ENCODE measurements around the gene EML2. TPM values are rescaled to one million over a fixed set of nuclear protein-coding genes. Genes with fewer than 3 reads are reported as not detected.
"Not testable (repeated sequence)": the region's sequence is repeated elsewhere in the genome, so short reads cannot be mapped to it uniquely, and the experiment has no call there.

EML2 gene
- polyA plus RNA-seq, 4 donors = 16.1 to 24.6 (median 21.6) TPM

DNA sequence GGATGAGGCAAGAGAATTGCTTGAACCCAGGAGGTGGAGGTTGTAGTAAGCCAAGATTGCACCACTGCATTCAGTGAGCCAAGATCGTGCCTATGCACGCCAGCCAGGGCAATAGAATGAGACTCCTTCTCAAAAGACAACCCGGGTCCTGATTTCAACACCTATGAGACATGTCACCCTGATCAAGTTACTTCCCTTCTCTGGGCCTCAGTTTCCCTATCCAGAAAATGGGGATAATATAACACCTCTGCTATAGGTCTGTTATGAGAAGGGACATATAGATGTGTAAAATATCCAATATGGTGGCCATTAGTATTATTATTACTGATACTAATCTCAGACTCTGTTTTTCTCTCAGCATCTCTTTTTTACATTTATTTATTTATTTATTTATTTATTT is 15.9 kb upstream of the EML2 start:
- no peak for DNase-seq (ENCODE audit: low read depth in 4 of 4, low spot score in 3 of 4)

DNA sequence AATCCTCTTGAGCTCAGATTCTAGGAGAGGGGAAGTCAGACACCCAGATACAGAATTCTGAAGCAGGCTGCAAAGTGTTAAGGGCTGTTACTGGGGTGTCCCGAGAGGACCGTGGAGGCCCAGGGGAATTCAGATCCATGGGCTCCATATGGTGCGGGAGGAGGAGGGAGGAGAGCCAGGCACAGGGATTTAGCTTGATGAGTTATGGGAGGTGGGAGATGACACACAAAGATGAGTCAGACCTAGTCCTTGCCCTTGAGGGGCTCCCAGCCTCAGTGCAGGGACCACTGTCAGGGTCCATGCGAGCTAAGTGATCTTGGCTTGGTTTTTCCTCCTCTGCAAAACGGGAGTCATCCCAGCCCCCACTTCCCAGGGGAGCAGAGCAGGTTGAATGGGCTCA is 14.4 kb upstream of the EML2 start:
- DNase-seq (ENCODE audit: low read depth in 4 of 4, low spot score in 3 of 4) = no peak

DNA sequence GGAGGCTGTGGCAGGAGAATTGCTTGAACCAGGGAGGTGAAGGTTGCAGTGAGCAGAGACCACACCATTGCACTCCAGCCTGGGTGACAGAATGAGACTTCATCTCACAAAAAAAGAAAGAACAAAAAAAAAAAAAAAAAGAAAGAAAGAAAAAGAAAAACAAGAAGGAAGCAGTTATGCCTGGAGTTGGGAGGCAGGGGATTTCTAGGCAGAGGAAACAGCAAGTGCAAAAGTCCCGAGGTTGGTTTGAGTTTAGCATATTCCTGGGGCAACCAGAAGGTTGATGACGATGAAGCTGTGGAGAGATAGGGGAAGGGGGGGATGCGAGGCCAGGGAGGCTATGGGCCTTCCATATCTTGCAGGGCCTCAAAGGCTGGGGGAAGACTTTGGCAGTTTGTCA is 11.5 kb upstream of the EML2 start:
- no peak for DNase-seq (ENCODE audit: low read depth in 4 of 4, low spot score in 3 of 4)

DNA sequence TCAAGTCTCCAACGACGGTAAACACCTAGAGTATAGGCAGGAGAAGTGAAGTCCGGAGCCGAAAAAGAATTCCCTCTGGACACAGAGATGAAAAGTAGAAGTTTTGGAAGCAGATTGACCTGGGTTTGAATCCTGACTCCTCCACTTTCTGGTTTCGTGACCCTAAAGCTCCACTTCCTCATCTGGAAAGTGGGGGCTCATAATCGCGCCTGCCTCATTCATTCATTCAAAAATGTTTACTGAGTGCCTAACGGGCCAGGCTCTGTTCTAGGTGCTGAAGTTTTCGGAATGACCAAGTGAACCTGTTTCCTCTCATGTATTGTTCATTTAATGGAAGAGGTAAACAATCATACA is 7.1 kb upstream of the EML2 start:
- DNase-seq (ENCODE audit: low read depth in 4 of 4, low spot score in 3 of 4) = no peak

DNA sequence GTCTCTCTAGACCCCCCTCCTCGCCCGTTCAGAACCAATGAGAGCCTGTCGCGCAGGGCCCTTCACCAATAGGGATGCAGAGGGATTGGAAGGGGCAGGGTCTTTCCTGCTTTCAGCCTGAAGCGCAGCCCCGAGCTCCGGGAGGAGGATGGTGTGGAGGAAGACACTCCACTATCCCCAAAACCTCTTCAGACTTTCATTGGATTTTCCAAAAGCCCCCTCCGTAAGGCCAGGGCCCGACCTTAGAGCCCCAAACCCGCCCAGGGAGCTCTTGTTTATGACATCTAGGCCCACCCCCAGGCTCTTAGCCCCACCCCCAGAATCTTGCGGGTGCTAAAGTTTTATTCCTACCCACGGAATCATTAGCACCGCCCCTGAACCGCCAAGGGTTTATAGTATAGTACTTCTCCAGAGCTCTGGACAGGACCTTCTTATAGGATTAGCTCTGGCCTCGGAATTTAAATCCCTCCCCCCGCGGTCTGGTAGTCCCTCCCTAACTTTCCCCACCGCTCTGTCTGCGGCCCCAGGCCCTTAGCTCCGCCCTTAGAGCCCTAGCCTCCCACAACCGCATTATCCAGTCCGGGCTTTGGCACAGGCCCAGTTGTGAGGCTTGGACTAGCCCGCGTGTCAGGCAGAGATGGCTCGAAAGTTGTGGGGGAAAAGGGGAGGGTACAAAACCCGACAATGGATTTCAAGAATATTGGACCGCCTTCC is 6.6 kb upstream of the EML2 start:
- no peak for DNase-seq (ENCODE audit: low read depth in 4 of 4, low spot score in 3 of 4)

DNA sequence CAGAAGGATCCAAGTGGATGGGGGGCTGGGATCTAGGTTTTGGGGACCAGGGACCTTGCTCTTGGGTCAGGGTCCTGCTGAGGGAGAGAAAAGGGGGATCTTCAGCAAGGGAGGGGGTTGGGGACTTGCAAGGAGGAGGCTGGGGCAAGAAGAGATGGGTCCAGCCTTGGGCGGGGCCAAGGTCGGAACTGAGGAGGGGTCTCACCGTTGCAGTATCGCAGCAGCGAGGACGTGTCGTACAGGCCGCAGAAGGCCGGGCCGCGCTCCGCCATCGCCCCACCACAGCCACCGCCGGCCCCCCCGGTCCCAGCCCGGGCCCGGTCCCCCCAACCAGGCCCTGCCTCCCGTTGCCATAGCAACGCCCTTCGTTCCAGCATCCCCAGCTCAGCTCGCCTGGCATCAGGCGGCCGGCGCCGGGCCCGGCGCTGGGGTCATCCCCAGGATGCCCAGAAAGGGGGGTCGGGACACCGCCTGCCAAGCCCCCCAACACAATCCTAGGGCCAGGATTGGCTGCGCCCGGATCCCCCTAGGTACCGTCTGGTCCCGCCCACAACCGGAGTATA is 6.0 kb upstream of the EML2 start:
- no peak for DNase-seq (ENCODE audit: low read depth in 4 of 4, low spot score in 3 of 4)

DNA sequence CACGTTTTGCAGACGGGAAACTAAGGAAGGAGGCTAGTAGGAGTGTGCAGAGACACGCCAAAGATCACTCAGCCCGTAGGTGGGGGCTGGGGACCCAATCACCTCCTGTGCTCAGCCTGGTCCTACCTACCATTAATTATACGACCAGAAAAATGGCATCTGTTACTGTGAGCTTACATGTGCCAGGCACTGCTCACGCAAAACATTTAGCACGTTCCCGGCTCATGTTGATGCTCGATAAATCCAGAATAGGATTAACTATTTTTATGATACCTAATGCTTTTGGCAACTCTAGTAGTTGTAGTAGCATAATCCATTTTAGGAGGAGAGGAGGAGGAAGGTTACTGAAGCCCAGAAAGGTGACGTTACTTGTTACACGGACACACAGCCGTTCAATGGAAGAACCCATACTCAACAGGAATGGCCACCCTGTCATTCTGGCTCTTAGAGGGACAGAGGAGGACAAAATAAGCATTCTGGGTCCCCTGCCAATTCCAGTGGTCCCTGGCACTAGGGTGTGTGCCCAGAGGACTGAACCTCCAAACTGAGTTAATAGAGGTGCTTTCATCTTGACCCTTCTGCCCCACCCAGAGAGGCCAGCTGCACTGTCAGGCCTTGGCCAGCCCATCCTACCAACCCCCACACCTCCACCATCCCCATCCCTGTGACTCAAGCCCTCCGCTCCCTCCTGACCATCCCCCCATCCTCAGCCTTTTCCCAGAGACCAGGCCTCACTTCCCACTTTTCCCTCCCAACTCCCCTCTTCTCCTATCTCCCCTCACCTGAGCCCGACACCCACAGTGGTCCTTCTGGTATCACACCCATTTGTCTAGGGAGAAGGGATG is 5.0 kb upstream of the EML2 start:
- DNase-seq (ENCODE audit: low read depth in 4 of 4, low spot score in 3 of 4) = no peak

DNA sequence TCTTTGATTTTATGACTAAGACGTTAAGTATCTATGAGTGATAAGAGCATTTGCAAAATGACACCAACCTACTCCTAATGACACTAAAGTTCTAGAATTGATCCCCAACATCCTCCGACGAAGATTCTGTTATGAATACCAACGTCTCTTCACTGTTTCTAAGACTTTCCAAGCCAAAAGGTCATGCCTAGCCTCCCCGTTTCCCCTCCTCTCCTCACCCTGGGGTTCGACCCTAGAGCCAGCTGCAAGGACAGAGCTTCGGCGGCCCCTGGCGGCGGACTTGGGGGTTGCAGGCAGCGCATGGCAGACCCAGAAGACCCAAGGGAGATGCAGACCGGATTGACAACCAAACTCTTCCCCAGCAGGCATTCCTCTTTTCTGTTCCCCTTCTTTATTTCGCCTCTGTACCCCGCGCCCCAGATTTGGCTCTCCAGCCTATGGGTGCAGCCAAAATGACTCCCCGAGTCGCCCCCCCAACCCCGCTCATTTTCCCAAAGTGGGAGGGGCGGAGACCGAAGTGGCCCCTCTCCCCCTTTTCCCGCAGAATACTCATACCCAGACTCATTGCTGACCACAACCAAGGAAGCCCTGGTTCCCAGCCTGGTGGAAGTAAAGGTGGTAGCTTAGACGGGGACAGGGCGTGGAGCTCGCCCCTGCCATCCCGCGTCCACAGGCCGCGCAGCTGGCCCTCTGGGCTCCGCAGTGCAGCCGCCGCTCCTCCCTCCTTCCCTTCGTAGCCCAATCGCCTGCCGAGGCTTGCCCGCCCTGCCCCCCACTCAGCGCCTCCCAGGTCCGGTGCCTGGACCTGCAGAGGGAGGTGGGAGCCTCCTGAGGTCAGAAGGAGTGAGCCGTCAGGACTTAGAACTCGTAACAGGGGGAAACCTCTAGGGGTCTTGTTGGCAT is 4.1 kb upstream of the EML2 start:
- peak in 1 of 4 donors; percentile 74 for DNase-seq (ENCODE audit: low read depth in 4 of 4, low spot score in 3 of 4)

DNA sequence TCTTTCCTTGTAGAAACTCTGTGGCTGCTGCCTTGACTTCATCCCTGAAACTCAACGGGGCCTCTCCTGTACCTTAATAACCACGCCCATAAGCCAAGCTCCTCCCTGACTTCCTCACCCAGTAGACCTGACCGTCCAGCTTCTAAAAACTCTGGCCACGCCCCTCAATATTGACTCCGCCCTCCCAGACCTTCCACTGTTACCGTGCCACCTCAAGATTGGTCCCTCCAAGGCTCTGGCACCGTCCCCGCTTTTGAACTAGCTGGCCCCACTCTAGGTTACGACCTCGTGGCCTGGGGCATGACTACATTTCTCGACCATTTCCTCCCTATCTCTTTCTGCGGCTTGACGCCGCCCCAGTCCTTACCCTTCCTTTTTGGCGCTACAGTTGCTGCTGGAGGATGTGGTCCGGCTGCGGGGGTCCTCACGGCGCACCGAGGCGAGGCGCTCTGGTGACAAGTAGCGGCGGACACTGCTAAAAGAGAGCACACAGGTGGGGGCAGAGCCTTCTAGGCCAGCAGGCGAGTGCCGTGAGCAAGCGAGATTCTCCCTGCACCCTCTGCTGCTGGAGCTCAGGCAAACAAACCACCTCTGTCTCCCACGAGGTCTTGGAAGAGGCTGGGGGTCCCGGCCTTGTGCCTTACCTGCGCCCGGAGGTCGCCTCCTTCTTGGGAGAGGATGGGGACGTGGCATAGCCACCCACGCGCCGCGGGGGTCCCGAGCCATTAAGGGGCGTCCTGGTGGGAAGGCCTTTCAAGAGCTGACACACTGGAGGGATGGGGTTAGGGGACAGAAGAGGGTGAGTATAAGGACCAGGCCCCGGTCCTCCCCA is 2.3 kb upstream of the EML2 start:
- DNase-seq (ENCODE audit: low read depth in 4 of 4, low spot score in 3 of 4) = peak in 1 of 4 donors; percentile 57

DNA sequence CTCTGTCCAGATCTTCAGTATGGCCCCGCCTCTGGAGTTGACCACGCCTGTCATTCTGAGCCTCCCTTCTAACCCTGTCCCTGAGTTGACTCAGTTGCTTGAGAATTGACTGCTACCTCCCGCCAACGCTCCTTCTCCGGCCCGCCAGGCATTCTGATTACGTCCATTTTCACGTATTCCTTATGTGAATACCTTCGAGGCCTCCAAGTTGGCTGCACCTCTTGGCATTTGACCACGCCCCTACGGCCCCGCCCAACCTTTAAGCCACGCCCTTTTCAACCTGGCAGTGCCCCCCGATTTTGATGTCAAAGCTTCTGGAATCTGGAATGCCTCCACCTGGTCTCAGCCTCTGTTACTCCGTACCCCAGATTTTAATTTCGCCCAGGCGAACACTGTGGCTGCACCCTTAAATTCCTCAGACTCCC is 1.7 kb upstream of the EML2 start:
- DNase-seq (ENCODE audit: low read depth in 4 of 4, low spot score in 3 of 4) = no peak

DNA sequence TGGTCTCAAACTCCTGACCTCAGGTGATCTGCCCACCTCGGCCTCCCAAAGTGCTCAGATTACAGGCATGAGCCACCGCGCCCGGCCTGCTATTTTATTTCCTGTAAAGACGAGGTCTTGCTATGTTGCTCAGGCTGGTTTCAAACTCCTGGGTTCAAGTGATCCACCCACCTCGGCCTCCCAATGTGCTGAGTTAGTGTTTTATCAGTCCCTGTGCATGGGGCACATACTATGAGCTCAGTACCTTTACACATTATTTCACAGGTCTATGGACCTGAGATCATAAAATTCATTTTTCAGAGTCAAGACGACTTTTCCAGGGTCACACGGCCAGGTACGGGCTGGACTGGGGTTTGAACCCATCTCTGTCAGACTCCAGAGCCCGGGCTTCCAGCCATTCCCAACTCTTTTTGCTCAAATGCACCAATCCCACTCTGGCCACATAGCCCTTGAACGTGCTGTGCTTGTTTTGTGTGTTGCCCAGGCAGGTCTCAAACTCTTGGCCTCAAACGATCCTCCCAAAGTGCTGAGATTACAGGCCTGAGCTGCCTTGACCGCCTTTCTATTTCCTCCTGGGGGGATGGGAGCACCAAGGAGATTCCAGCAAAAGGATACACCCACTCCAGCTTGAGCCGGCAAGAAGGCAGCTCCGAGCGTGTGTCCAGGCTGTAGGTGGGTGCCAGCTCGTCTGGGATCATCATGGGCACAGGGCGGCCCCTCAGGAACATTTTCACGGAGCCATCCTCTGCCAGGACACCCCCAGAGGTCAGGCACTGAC is 1.1 kb downstream of the EML2 start:
- DNase-seq (ENCODE audit: low read depth in 4 of 4, low spot score in 3 of 4) = no peak

DNA sequence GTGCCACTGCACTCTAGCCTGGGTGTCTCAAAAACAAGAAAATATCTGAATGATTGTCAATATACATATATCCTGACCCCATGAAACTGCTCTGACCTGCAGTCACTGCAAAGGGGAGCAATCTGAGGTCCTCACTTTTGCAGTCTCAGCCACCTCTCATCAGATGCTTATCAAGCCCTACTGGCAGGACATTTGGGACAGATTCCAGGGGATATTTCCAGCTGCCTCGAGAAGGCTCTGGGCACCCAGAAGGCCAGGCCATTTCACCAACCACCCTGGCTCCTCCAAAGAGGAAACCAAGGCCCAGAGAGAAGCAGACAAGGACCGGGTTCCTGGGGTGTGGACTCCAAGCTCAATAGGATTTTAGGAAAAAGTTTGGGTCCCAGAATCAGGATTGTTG is 2.3 kb downstream of the EML2 start:
- DNase-seq (ENCODE audit: low read depth in 4 of 4, low spot score in 3 of 4) = no peak

DNA sequence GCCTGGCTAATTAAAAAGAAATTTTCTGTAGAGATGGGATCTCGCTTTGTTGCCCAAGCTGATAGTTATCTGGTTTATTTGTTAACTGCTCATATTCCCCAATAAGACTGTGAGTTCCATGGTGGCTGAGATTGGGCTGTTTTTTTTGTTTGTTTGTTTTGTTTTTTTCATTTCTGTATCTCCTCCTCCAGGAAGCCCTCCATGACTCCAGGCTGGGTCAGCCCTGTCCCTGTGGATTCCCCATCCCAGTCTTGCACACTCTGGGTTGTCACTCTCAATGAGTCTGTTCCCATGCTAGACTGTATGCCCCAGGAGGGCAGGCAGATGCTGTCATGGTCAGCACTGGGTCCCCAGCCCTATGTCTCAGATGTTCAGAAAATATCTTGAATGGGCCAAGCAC is 2.9 kb downstream of the EML2 start:
- DNase-seq (ENCODE audit: low read depth in 4 of 4, low spot score in 3 of 4) = no peak

DNA sequence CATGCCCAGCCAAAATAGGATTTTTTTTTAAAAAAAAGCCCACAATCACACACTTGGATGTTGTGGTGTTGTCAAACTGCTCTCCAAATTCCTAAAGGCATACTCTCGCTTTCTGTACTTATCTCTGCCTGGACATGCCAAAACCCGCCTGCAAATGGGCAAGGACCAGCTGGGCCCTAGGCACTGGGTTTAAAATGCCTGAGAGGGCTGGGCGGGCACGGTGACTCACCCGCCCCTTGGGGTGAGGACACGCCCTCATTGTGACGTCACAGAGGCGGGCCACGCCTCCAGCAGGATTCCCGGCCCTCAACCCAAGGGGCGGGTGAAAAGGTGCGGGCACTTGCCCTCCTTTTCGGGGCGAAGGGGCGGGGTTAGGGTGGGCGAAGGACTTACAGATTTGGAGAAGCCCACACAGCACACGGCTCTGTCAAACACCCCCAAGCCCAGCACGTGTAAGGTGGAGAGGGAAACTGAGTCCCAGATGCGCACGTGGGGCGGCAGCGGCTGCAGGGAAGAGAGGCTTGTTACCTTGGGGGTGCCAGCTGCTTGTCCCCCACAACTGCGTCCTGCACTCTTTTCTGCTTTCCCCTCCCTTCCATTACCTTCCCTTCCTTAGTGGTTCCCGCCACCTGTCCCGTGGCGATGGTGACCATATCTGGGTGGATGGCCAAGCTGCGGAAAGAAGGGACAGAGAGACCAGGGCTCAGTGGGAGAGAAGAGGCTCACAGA is 6.6 kb downstream of the EML2 start:
- DNase-seq (ENCODE audit: low read depth in 4 of 4, low spot score in 3 of 4) = no peak

DNA sequence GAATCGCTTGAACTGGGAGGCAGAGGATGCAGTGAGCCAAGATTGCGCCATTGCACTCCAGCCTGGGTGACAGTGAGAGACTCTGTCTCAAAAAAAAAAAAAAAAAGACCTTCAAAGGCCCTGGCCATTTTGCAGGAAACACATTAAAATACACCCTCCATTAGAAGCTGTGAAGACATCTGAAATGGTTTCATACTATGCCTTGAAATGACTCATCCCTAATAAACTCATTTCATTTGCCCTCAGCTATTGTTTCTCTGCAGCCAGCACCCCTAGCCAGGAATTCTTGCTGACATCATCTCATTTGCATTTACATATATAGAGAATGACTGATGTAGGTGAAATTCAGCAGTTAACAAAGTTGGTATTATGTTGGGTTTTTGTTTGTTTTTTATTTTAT is 8.7 kb downstream of the EML2 start:
- DNase-seq (ENCODE audit: low read depth in 4 of 4, low spot score in 3 of 4) = no peak

DNA sequence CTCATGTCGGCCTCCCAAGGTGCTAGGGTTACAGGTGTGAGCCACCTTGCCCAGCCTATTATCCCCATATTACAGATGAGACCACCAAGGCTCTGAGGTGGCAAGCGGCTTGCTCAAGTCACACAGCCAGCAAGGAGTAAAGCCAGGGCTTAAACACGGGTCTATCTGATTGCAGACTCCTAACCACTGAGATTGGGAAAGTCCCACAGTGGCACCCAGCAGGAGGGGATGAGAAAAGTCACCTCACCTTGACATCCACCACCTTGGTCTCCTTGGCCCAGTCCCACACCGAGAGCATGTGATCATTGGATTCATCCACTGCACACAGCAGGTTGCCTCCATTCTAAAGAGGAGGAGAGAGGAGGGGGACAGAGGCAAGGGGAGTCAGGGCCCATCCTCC is 9.5 kb downstream of the EML2 start:
- no peak for DNase-seq (ENCODE audit: low read depth in 4 of 4, low spot score in 3 of 4)

DNA sequence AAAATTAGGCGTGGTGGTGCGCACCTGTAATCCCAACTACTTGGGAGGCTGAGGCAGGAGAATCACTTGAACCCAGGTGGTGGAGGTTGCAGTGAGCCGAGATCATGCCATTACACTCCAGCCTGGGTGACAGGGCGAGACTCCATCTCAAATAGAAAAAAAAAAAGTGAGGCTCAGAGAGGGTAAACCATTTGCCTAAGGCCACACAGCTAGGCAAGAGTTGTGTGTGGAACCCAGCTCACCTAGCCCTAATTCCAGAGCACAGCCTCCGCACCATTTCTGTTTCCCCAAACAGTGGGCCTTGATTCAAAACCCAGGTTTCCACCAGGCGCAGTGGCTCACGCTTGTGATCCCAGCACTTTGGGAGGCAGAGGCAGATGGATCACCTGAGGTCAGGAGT is 11.0 kb downstream of the EML2 start:
- DNase-seq (ENCODE audit: low read depth in 4 of 4, low spot score in 3 of 4) = not testable (repeated sequence)

DNA sequence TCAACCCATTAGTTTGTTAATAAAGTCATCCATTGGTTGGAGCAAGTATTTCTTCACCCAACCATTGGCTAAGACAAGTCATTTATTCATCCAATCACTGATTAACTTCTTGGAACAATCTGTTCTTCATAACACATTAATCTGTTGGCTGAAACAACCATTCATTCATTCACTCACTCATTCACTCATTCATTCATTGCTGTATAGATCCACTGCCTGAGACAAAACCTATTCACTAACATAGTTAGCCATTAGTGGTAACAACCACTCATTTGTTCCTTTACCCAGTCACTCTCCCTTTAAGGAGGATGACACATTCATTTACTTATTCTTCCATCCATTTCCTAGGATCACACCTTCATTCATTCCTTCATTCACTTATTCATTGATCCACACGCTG is 15.2 kb downstream of the EML2 start:
- no peak for DNase-seq (ENCODE audit: low read depth in 4 of 4, low spot score in 3 of 4)

Data from right renal pelvis (tissue), 4 donors.